Osteocyte (in vitro differentiated cells): ENCODE measurements around the gene TAB3. TPM values are rescaled to one million over a fixed set of nuclear protein-coding genes. Genes with fewer than 3 reads are reported as not detected.

Experiments
- DNase-seq: peaks from one replicate; pipeline ENCODE4 v3.0.0; 2021; ENCODE audit warnings: mixed read lengths; ENCODE audit not compliant: unreplicated experiment; ENCODE audit errors: extremely low spot score
- H3K27ac Mint-ChIP-seq: one replicate; pipeline ENCODE4 v1.8.0; 2021; ENCODE audit warnings: mild to moderate bottlenecking, mixed read lengths; ENCODE audit not compliant: unreplicated experiment
- H3K27me3 Mint-ChIP-seq: one replicate; pipeline ENCODE4 v1.8.0; 2021; ENCODE audit warnings: mixed read lengths; ENCODE audit not compliant: unreplicated experiment
- H3K36me3 Mint-ChIP-seq: one replicate; pipeline ENCODE4 v1.8.0; 2021; ENCODE audit warnings: mixed read lengths; ENCODE audit not compliant: unreplicated experiment
- H3K4me1 Mint-ChIP-seq: one replicate; pipeline ENCODE4 v1.8.0; 2021; ENCODE audit warnings: mixed read lengths; ENCODE audit not compliant: unreplicated experiment
- H3K4me3 Mint-ChIP-seq: one replicate; pipeline ENCODE4 v1.8.0; 2021; ENCODE audit warnings: mild to moderate bottlenecking, moderate library complexity, mixed read lengths; ENCODE audit not compliant: unreplicated experiment
- H3K9me3 Mint-ChIP-seq: one replicate; pipeline ENCODE4 v1.8.0; 2021; ENCODE audit warnings: mixed read lengths; ENCODE audit not compliant: unreplicated experiment
- CTCF ChIP-seq: fragments of 200-600 bp; sonication (generic); IDR thresholded peaks from 2 replicates; pipeline ENCODE4 v1.5.0; 2021; ENCODE audit warnings: antibody characterized with exemption, mild to moderate bottlenecking, moderate library complexity
- long read RNA-seq: library from polyadenylated mRNA; unstranded; transcript quantifications from one replicate; pipeline ENCODE4 v2.0.0, GENCODE V29; 2021
- total RNA-seq: library from RNA; stranded (reverse); gene quantifications from 2 replicates; pipeline ENCODE4 v1.2.1, GENCODE V29; 2021

Gene TAB3
- 12.2 and 13.3 TPM in 2 replicates for total RNA-seq
- long read RNA-seq, partial matches to known transcripts, result 0 of 1 reads
- long read RNA-seq, other reads (novel, unspliced or antisense), result 1 of 1 reads

- Mint-ChIP-seq H3K4me3 (peak within 1 kb of the TSS; percentile 83), H3K27ac (peak within 1 kb of the TSS; percentile 91), H3K4me1 (peaks cover 9% of the 10 kb centered on the region), H3K36me3 (no peaks in the 10 kb centered on the region), H3K9me3 (no peaks in the 10 kb centered on the region), H3K27me3 (peaks cover 7% of the 10 kb centered on the region)
- no peak for TF ChIP-seq CTCF
- peak; percentile 97 for DNase-seq
These were observed at the start of gene TAB3 for GRCh38 chrX:30889147-30890140. Gene TAB3, minus strand, starts transcription at chrX:30889254. Its CDS starts 29,666 bp downstream, at chrX:30859588.

GRCh38 chrX:30938295-30938694 is 49.2 kb upstream of the TAB3 start:
- Mint-ChIP-seq H3K4me3 (no peak overlapping the region), H3K9me3 (peaks cover 9% of the 10 kb centered on the region), H3K36me3 (no peaks in the 10 kb centered on the region), H3K4me1 (no peaks in the 10 kb centered on the region), H3K27me3 (no peaks in the 10 kb centered on the region), H3K27ac (no peak overlapping the region)
- no peak for TF ChIP-seq CTCF
- DNase-seq, result no peak

- DNase-seq, result no peak
- no peak overlapping the region for H3K27ac Mint-ChIP-seq
- no peaks in the 10 kb centered on the region for H3K36me3 Mint-ChIP-seq
- H3K9me3 Mint-ChIP-seq, result peaks cover 9% of the 10 kb centered on the region
- H3K4me1 Mint-ChIP-seq, result no peaks in the 10 kb centered on the region
- no peaks in the 10 kb centered on the region for H3K27me3 Mint-ChIP-seq
- peak; percentile 25 for TF ChIP-seq CTCF
- H3K4me3 Mint-ChIP-seq, result no peak overlapping the region
These were observed 46.9 kb upstream of the TAB3 start for GRCh38 chrX:30935985-30936384.

GRCh38 chrX:30931920-30932319 is 42.9 kb upstream of the TAB3 start:
- H3K36me3 Mint-ChIP-seq, result no peaks in the 10 kb centered on the region
- H3K27ac Mint-ChIP-seq, result no peak overlapping the region
- H3K4me1 Mint-ChIP-seq, result no peaks in the 10 kb centered on the region
- no peak for DNase-seq
- H3K4me3 Mint-ChIP-seq, result no peak overlapping the region
- TF ChIP-seq CTCF, result no peak
- peaks cover 6% of the 10 kb centered on the region for H3K9me3 Mint-ChIP-seq
- no peaks in the 10 kb centered on the region for H3K27me3 Mint-ChIP-seq

GRCh38 chrX:30930679-30931078 is 41.6 kb upstream of the TAB3 start:
- Mint-ChIP-seq H3K4me1 (no peaks in the 10 kb centered on the region), H3K27me3 (no peaks in the 10 kb centered on the region), H3K27ac (no peak overlapping the region), H3K4me3 (no peak overlapping the region), H3K9me3 (peaks cover 6% of the 10 kb centered on the region), H3K36me3 (no peaks in the 10 kb centered on the region)
- no peak for DNase-seq
- no peak for TF ChIP-seq CTCF
